Mesothelial cell of epicardium (in vitro differentiated cells): Measurements from ENCODE around the gene CLEC2A. TPM values are rescaled to one million over a fixed set of nuclear protein-coding genes. Genes with fewer than 3 reads are reported as not detected.

Source experiments
- DNase-seq, 2 experiments: peaks; one replicate each; pipeline ENCODE4 v3.0.0; 2021; ENCODE audit warnings: low spot score in 2 of 2; ENCODE audit not compliant: unreplicated experiment in 2 of 2
- H3K27ac Mint-ChIP-seq: 2 replicates; pipeline ENCODE4 v1.8.0; 2021; ENCODE audit warnings: mixed read lengths
- H3K27me3 Mint-ChIP-seq: 2 replicates; pipeline ENCODE4 v1.8.0; 2021; ENCODE audit warnings: low read depth, mixed read lengths
- H3K36me3 Mint-ChIP-seq: 2 replicates; pipeline ENCODE4 v1.8.0; 2021; ENCODE audit warnings: mixed read lengths
- H3K4me1 Mint-ChIP-seq: 2 replicates; pipeline ENCODE4 v1.8.0; 2021; ENCODE audit warnings: mixed read lengths
- H3K4me3 Mint-ChIP-seq: 2 replicates; pipeline ENCODE4 v1.8.0; 2021; ENCODE audit warnings: mild to moderate bottlenecking, moderate library complexity, mixed read lengths
- H3K9me3 Mint-ChIP-seq: 2 replicates; pipeline ENCODE4 v1.8.0; 2021; ENCODE audit warnings: mixed read lengths
- CTCF ChIP-seq: fragments of 200-600 bp; sonication (generic); IDR thresholded peaks from one replicate; pipeline ENCODE4 v1.5.0; 2021; ENCODE audit warnings: antibody characterized with exemption; ENCODE audit not compliant: unreplicated experiment
- total RNA-seq: library from RNA; stranded (reverse); gene quantifications from 3 replicates; pipeline ENCODE4 v1.2.1, GENCODE V29; 2021

The CLEC2A gene
- total RNA-seq, 1 donor from 2014 or later: 0.29 TPM

- no peak for DNase-seq
- no peak for TF ChIP-seq CTCF
- Mint-ChIP-seq H3K27me3 (no peaks in the 10 kb centered on the region), H3K36me3 (peaks cover 2% of the 10 kb centered on the region), H3K4me1 (no peaks in the 10 kb centered on the region), H3K27ac (no peak overlapping the region), H3K4me3 (no peak overlapping the region), H3K9me3 (peaks cover 71% of the 10 kb centered on the region)
These were observed 25.3 kb downstream of the CLEC2A start for GRCh38 chr12:9906873-9907272.

GRCh38 chr12:9902539-9903228, 29.5 kb downstream of the CLEC2A start:
- Mint-ChIP-seq H3K27ac (no peak overlapping the region), H3K4me3 (no peak overlapping the region), H3K36me3 (no peaks in the 10 kb centered on the region), H3K4me1 (no peaks in the 10 kb centered on the region), H3K9me3 (peaks cover 45% of the 10 kb centered on the region), H3K27me3 (no peaks in the 10 kb centered on the region)
- DNase-seq: no peak
- no peak for TF ChIP-seq CTCF

- Mint-ChIP-seq H3K4me3 (no peak overlapping the region), H3K27ac (no peak overlapping the region), H3K4me1 (no peaks in the 10 kb centered on the region), H3K9me3 (peaks cover 37% of the 10 kb centered on the region), H3K27me3 (no peaks in the 10 kb centered on the region), H3K36me3 (no peaks in the 10 kb centered on the region)
- DNase-seq: no peak
- TF ChIP-seq CTCF: no peak
These were observed 31.2 kb downstream of the CLEC2A start for GRCh38 chr12:9900930-9901329.

GRCh38 chr12:9899209-9899608, 33.0 kb downstream of the CLEC2A start:
- no peak for TF ChIP-seq CTCF
- Mint-ChIP-seq H3K27ac (no peak overlapping the region), H3K36me3 (no peaks in the 10 kb centered on the region), H3K4me1 (no peaks in the 10 kb centered on the region), H3K27me3 (no peaks in the 10 kb centered on the region), H3K9me3 (peaks cover 24% of the 10 kb centered on the region), H3K4me3 (no peak overlapping the region)
- no peak for DNase-seq

- H3K27ac Mint-ChIP-seq: no peak overlapping the region
- no peaks in the 10 kb centered on the region for H3K27me3 Mint-ChIP-seq
- H3K4me3 Mint-ChIP-seq: no peak overlapping the region
- no peak for DNase-seq
- no peaks in the 10 kb centered on the region for H3K4me1 Mint-ChIP-seq
- no peak for TF ChIP-seq CTCF
- no peaks in the 10 kb centered on the region for H3K36me3 Mint-ChIP-seq
- peaks cover 9% of the 10 kb centered on the region for H3K9me3 Mint-ChIP-seq
These were observed 34.6 kb downstream of the CLEC2A start for GRCh38 chr12:9897535-9897934.
